Pancreas (tissue), 10 donors: Measurements from ENCODE around the gene CXCL10. TPM values are rescaled to one million over a fixed set of nuclear protein-coding genes. Genes with fewer than 3 reads are reported as not detected.

ENCODE experiments used
- ATAC-seq, 4 donors: fragments of 200-7000 bp; cut with Tn5 transposase; one replicate each; pipeline versions ENCODE4 v1.8.0 to v1.9.1; 2020; ENCODE audit warnings: mild to moderate bottlenecking in 4 of 4, moderate library complexity in 4 of 4
- DNase-seq, 6 donors: peaks; one replicate each; pipeline ENCODE4 v3.0.0-alpha.2; 2020
- FAIRE-seq: peaks from 2 replicates; lab custom pipeline; 2012; peaks lifted over from hg19 to GRCh38; lab: Jason Lieb, UNC
- H3K27ac ChIP-seq, 4 donors: fragments of 200-600 bp; sonication (generic); 1 replicate in 3 of 4; 2 replicates in 1 of 4; pipeline versions ENCODE4 v1.5.0 to v1.8.0; 2020
- H3K27me3 ChIP-seq, 4 donors: fragments of 200-600 bp; one replicate each; pipeline ENCODE4 v1.8.0; 2021
- H3K36me3 ChIP-seq, 3 donors: fragments of 200-600 bp; sonication (generic) in 1 of 3; one replicate each; pipeline versions ENCODE4 v1.5.0 to v1.8.0; 2020 to 2021
- H3K4me1 ChIP-seq, 3 donors: fragments of 200-600 bp; one replicate each; pipeline ENCODE4 v1.8.0; 2021
- H3K4me3 ChIP-seq, 4 donors: fragments of 200-600 bp; sonication (generic) in 2 of 4; one replicate each; pipeline versions ENCODE4 v1.5.0 to v1.8.0; 2020 to 2021
- H3K9me3 ChIP-seq, 4 donors: fragments of 200-600 bp; one replicate each; pipeline ENCODE4 v1.8.0; 2021
- CTCF ChIP-seq, 4 donors: fragments of 200-600 bp; sonication (generic) in 3 of 4; IDR thresholded peaks; one replicate each; pipeline versions ENCODE4 v1.5.0 to v1.8.0; 2021; ENCODE audit warnings: antibody characterized with exemption in 4 of 4
- WGBS, 2 donors: extraction: QIAGEN DNeasy Blood & Tissue Kit; methylation state at CpG; one replicate each; pipeline ENCODE4 v1.1.7; 2013; 5-methylcytosine and 5-hydroxymethylcytosine counted together
- intact Hi-C, 3 donors: fragments of 100-400 bp; cut with DNase I; formaldehyde crosslinking; loops; one replicate each; pipeline versions ENCODE4 v1.11.1 to v1.14.2; 2022
- polyA plus RNA-seq, 2 donors: library from polyadenylated mRNA; stranded (reverse); fragments of 200-250 nt; gene quantifications; one replicate each; pipeline ENCODE4 v1.2.3, GENCODE V29; 2013
- total RNA-seq, 6 donors: library from RNA; stranded (reverse); fragmentation: NEBNext Ultra II Directional in 4 of 6; extraction: Animal tissue kit (Norgen Biotek cat#: 25700) in 4 of 6; gene quantifications; one replicate each; pipeline versions ENCODE4 v1.2.1 to v1.2.4, GENCODE V29; 2021 to 2023
- donor health status: healthy with polysubstance abuse.
- donor health status: DM: no; HTN: no; CAD: no; lungs with moderate emphysema.
- donor health status: DM: no; HTN: no; CAD: no.
- donor health status: control.
- donor health status: control.
- donor health status: Bipolar disorder and iron deficiency.
- donor health status: DM: yes; HTN: yes; CAD: no.
- donor health status: DM: no; HTN: no; CAD: no.
- donor health status: DM: no; HTN: no; CAD: no.
- donor health status: DM: yes; HTN: yes; CAD: no.

Gene CXCL10
- total and polyA plus RNA-seq, 8 donors: 0.19 to 1.7 (median 0.38) TPM; not detected in 3

GRCh38 chr4:76010576-76010975 is 12.7 kb downstream of the CXCL10 start:
- DNase-seq (no peak), FAIRE-seq (no peak), ATAC-seq (no peak)
- intact Hi-C loops: no loop called here
- Histone ChIP-seq H3K4me1 (peaks cover 0 to 20% (median 13%) of the 10 kb centered on the region in 3 donors), H3K4me3 (no peak overlapping the region), H3K36me3 (no peaks in the 10 kb centered on the region), H3K27me3 (no peaks in the 10 kb centered on the region), H3K27ac (no peak overlapping the region), H3K9me3 (no peaks in the 10 kb centered on the region)
- 95 to 96% methylated on average over 13 of the region's 13 CpGs for WGBS, 2 donors
- TF ChIP-seq CTCF (IDR thresholded peaks at IDR 0.05): no peak

- intact Hi-C loops: no loop called here
These were observed 14.0 kb downstream of the CXCL10 start for GRCh38 chr4:76009311-76009710.

GRCh38 chr4:76007089-76007862 is 16.0 kb downstream of the CXCL10 start, which contains the start of gene CXCL9:
Gene CXCL9, minus strand, starts transcription at chr4:76007509. Its CDS starts 60 bp downstream, at chr4:76007449.
- H3K27me3 ChIP-seq: no peaks in the 10 kb centered on the region
- peak; percentile 13 for FAIRE-seq
- no peak within 1 kb of the TSS for H3K27ac ChIP-seq
- H3K9me3 ChIP-seq: no peaks in the 10 kb centered on the region
- no peak for TF ChIP-seq CTCF (IDR thresholded peaks at IDR 0.05)
- peak; percentile 63 to 82 (median 78) for ATAC-seq
- H3K4me1 ChIP-seq: peaks cover 0 to 13% (median 0%) of the 10 kb centered on the region in 3 donors
- intact Hi-C loops: no loop called here
- no peak within 1 kb of the TSS for H3K4me3 ChIP-seq
- WGBS, 2 donors: 21 to 23% methylated on average over 1 of the region's 1 CpG
- H3K36me3 ChIP-seq: no peaks in the 10 kb centered on the region
- no peak for DNase-seq

More at GRCh38 chr4:76009311-76009710, 14.0 kb downstream of the CXCL10 start:
- DNase-seq (no peak), FAIRE-seq (no peak), ATAC-seq (no peak)
- no peak for TF ChIP-seq CTCF (IDR thresholded peaks at IDR 0.05)
- Histone ChIP-seq H3K4me1 (peaks cover 0 to 20% (median 13%) of the 10 kb centered on the region in 3 donors), H3K27me3 (no peaks in the 10 kb centered on the region), H3K4me3 (no peak overlapping the region), H3K9me3 (no peaks in the 10 kb centered on the region), H3K27ac (no peak overlapping the region), H3K36me3 (no peaks in the 10 kb centered on the region)
- WGBS, 2 donors: 79 to 85% methylated on average over 5 of the region's 5 CpGs

- Histone ChIP-seq H3K4me1 (peaks cover 0 to 9% (median 0%) of the 10 kb centered on the region in 3 donors), H3K9me3 (no peaks in the 10 kb centered on the region), H3K27me3 (no peaks in the 10 kb centered on the region), H3K27ac (no peak overlapping the region), H3K36me3 (no peaks in the 10 kb centered on the region), H3K4me3 (no peak overlapping the region)
- WGBS, 2 donors: 74 to 83% methylated on average over 3 of the region's 3 CpGs
- intact Hi-C loops: no loop called here
- FAIRE-seq (no peak), ATAC-seq (no peak), DNase-seq (no peak)
- no peak for TF ChIP-seq CTCF (IDR thresholded peaks at IDR 0.05)
These were observed 19.7 kb downstream of the CXCL10 start for GRCh38 chr4:76003620-76004019.

- no peak for DNase-seq
- Histone ChIP-seq H3K4me3 (no peak overlapping the region), H3K27ac (no peak overlapping the region), H3K4me1 (peaks cover 0 to 9% (median 0%) of the 10 kb centered on the region in 3 donors), H3K36me3 (no peaks in the 10 kb centered on the region), H3K9me3 (no peaks in the 10 kb centered on the region), H3K27me3 (no peaks in the 10 kb centered on the region)
- TF ChIP-seq CTCF (IDR thresholded peaks at IDR 0.05): no peak
- FAIRE-seq: no peak
- WGBS, 2 donors: 65 to 77% methylated on average over 2 of the region's 2 CpGs
- no peak for ATAC-seq
- intact Hi-C loops: no loop called here
These were observed 20.3 kb downstream of the CXCL10 start for GRCh38 chr4:76003035-76003434.
